ENCODE results near the gene TBC1D9B.
A peak's percentile ranks its signal among the peaks of the same experiment; 100 is the strongest.

The TBC1D9B gene

DNA sequence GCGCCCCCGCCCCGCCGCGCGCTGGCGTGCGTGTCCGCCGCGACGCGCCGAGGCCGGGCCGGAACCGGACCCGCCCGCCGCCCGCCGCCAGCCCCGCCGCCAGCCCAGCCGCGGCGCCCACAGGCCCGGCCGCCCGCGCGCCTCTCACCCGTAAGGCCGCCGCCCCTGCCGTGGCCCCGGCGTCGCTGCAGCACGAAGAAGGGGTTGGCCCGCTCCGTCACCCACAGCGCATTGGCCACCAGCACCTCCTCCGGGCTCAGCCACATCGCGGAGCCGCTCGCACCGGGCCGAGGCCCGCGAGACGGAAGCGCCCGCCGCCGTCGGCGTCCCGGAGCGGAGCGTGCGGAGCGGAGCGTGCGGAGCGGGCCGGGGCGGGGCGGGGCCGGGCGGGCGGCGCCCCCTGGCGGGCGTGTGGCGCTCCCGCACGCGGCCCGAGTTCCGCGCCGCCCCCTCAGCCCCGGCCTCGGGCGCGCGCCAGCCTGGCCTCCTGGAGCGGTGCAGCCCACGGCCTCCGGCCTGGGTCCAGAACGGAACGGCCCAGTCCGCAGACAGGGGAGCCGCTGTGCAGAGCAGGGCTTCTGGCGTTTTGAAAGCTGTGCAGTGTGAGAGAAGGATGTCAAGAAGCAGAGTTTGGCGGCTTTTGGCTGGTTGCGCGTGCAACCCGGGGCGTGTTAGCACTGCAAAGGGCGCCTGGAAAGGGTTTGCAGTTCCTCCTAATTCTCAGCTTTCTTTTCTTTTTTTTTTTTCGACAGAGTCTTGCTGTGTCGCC, at the start of gene TBC1D9B:
TSS of gene TBC1D9B (minus strand) at position 342 of the 769 bp plus-strand sequence. CDS start at position 266, 76 bp downstream.
- Histone ChIP-seq H3K79me2 (ENCODE audit: insufficient read depth, low read length) (peaks cover 28% of the 10 kb centered on the region), H4K20me1 (ENCODE audit: insufficient read depth, low read length, poor library complexity, severe bottlenecking) (no peaks in the 10 kb centered on the region), H3F3A (ENCODE audit: low read depth) (no peaks in the 10 kb centered on the region), H3K4me1 (ENCODE audit: insufficient read depth, low read length, poor library complexity, severe bottlenecking) (peaks cover 11% of the 10 kb centered on the region), H2AFZ (ENCODE audit: low read length) (peak within 1 kb of the TSS; percentile 60), H3K9me2 (replicated peaks; ENCODE audit: low read depth, low read length) (no peaks in the 10 kb centered on the region), H3K4me3 (ENCODE audit: low read length, poor library complexity, severe bottlenecking) (peak within 1 kb of the TSS; percentile 81), H3K9me3 (ENCODE audit: insufficient read depth, low read depth, low read length) (no peaks in the 10 kb centered on the region), H3K36me3 (ENCODE audit: insufficient read depth, low read length) (no peaks in the 10 kb centered on the region), H3K9ac (ENCODE audit: low read depth, low read length, poor library complexity, severe bottlenecking) (peak within 1 kb of the TSS; percentile 65), H3K4me2 (ENCODE audit: low read depth, low read length, poor library complexity, severe bottlenecking) (peak within 1 kb of the TSS; percentile 81), H3K27me3 (ENCODE audit: insufficient read depth, low read length, poor library complexity, severe bottlenecking) (no peaks in the 10 kb centered on the region)
- TF ChIP-seq EZH2phosphoT487 (IDR thresholded peaks at IDR 0.05; ENCODE audit: borderline replicate concordance): no peak
- TF ChIP-seq, protein P1, sequence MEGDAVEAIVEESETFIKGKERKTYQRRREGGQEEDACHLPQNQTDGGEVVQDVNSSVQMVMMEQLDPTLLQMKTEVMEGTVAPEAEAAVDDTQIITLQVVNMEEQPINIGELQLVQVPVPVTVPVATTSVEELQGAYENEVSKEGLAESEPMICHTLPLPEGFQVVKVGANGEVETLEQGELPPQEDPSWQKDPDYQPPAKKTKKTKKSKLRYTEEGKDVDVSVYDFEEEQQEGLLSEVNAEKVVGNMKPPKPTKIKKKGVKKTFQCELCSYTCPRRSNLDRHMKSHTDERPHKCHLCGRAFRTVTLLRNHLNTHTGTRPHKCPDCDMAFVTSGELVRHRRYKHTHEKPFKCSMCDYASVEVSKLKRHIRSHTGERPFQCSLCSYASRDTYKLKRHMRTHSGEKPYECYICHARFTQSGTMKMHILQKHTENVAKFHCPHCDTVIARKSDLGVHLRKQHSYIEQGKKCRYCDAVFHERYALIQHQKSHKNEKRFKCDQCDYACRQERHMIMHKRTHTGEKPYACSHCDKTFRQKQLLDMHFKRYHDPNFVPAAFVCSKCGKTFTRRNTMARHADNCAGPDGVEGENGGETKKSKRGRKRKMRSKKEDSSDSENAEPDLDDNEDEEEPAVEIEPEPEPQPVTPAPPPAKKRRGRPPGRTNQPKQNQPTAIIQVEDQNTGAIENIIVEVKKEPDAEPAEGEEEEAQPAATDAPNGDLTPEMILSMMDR (conservative IDR thresholded peaks at IDR 0.05; ENCODE audit: low read length): no peak

DNA sequence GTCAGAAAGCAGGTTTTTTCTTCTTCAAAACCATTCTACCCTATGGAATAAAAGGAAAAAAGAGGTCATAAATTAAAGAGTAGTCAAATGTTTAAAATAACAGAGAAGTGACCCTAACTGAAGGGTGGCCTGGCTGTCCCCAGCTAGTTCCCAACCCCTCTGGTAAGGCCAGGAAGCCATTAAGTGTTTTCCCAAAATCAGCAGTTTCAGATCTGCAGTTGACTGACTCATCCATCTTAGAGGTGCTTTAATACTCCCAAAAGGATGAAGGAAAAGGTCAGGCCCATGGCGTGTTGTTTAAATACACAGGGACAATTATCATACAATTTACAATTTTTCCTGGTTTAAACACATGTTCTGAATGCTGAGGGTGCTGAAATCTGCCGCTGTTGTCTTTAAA, 47.9 kb upstream of the TBC1D9B start:
- no peaks in the 10 kb centered on the region for H3F3A ChIP-seq (ENCODE audit: low read depth)
- H3K79me2 ChIP-seq (ENCODE audit: insufficient read depth, low read length): no peaks in the 10 kb centered on the region
- TF ChIP-seq, protein P1 (conservative IDR thresholded peaks at IDR 0.05; ENCODE audit: low read length): no peak
- TF ChIP-seq EZH2phosphoT487 (IDR thresholded peaks at IDR 0.05; ENCODE audit: borderline replicate concordance): no peak
- no peak overlapping the region for H3K4me2 ChIP-seq (ENCODE audit: low read depth, low read length, poor library complexity, severe bottlenecking)
- H4K20me1 ChIP-seq (ENCODE audit: insufficient read depth, low read length, poor library complexity, severe bottlenecking): no peaks in the 10 kb centered on the region
- H2AFZ ChIP-seq (ENCODE audit: low read length): no peak overlapping the region
- 0 out of 2 replicates have a peak, but pooled peaks cover 4% of the 10 kb centered on the region for H3K36me3 ChIP-seq (ENCODE audit: insufficient read depth, low read length)
- H3K27me3 ChIP-seq (ENCODE audit: insufficient read depth, low read length, poor library complexity, severe bottlenecking): no peaks in the 10 kb centered on the region
- H3K4me3 ChIP-seq (ENCODE audit: low read length, poor library complexity, severe bottlenecking): no peak overlapping the region
- no peaks in the 10 kb centered on the region for H3K9me3 ChIP-seq (ENCODE audit: insufficient read depth, low read depth, low read length)
- H3K4me1 ChIP-seq (ENCODE audit: insufficient read depth, low read length, poor library complexity, severe bottlenecking): no peaks in the 10 kb centered on the region
- H3K9me2 ChIP-seq (replicated peaks; ENCODE audit: low read depth, low read length): no peaks in the 10 kb centered on the region
- H3K9ac ChIP-seq (ENCODE audit: low read depth, low read length, poor library complexity, severe bottlenecking): no peak overlapping the region

DNA sequence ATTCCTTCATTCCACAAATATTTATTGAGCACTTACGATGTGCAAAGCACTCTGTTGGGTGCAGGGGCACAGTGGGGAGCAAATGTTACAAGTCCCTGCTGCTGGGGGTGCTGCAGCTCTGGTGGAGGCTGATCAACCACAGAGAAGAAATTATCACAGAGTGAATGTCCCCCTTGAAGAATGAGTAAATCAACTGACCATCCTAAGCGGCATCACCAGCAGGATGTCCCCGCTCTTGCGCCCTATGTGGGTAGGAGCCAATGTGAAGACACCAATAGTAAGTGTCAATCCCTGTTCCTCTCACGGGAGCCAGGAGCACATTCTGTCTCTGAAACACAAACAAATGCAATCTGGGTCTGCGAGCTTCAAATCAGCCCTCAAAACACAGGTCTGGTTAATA, 47.4 kb upstream of the TBC1D9B start:
- H4K20me1 ChIP-seq (ENCODE audit: insufficient read depth, low read length, poor library complexity, severe bottlenecking): no peaks in the 10 kb centered on the region
- no peak overlapping the region for H3K4me2 ChIP-seq (ENCODE audit: low read depth, low read length, poor library complexity, severe bottlenecking)
- no peaks in the 10 kb centered on the region for H3K9me3 ChIP-seq (ENCODE audit: insufficient read depth, low read depth, low read length)
- H3K79me2 ChIP-seq (ENCODE audit: insufficient read depth, low read length): no peaks in the 10 kb centered on the region
- TF ChIP-seq, protein P1 (conservative IDR thresholded peaks at IDR 0.05; ENCODE audit: low read length): no peak
- TF ChIP-seq EZH2phosphoT487 (IDR thresholded peaks at IDR 0.05; ENCODE audit: borderline replicate concordance): no peak
- no peak overlapping the region for H3K9ac ChIP-seq (ENCODE audit: low read depth, low read length, poor library complexity, severe bottlenecking)
- 0 out of 2 replicates have a peak, but pooled peaks cover 4% of the 10 kb centered on the region for H3K36me3 ChIP-seq (ENCODE audit: insufficient read depth, low read length)
- H3K27me3 ChIP-seq (ENCODE audit: insufficient read depth, low read length, poor library complexity, severe bottlenecking): no peaks in the 10 kb centered on the region
- H3K9me2 ChIP-seq (replicated peaks; ENCODE audit: low read depth, low read length): no peaks in the 10 kb centered on the region
- H3F3A ChIP-seq (ENCODE audit: low read depth): no peaks in the 10 kb centered on the region
- H3K4me3 ChIP-seq (ENCODE audit: low read length, poor library complexity, severe bottlenecking): no peak overlapping the region
- H2AFZ ChIP-seq (ENCODE audit: low read length): no peak overlapping the region
- H3K4me1 ChIP-seq (ENCODE audit: insufficient read depth, low read length, poor library complexity, severe bottlenecking): no peaks in the 10 kb centered on the region

All from Loucy (cell line).